IPS-20b (cell line): Measurements from ENCODE around the gene NEU3.

Experiments used
- H3K27ac ChIP-seq: one replicate; pipeline ENCODE4 v1.5.1; 2013; ENCODE audit warnings: low read length
- H3K27me3 ChIP-seq: 2 replicates; pipeline ENCODE4 v1.6.1; 2013; ENCODE audit warnings: mild to moderate bottlenecking, low read length, inconsistent platforms; ENCODE audit not compliant: insufficient read depth
- H3K36me3 ChIP-seq: 2 replicates; pipeline ENCODE4 v1.6.1; 2013; ENCODE audit warnings: low read depth, mild to moderate bottlenecking, inconsistent platforms, low read length, moderate library complexity; ENCODE audit not compliant: insufficient read depth
- H3K4me1 ChIP-seq: 2 replicates; pipeline ENCODE4 v1.6.1; 2013; ENCODE audit warnings: mild to moderate bottlenecking, control low read depth, inconsistent platforms, low read length, moderate library complexity; ENCODE audit not compliant: insufficient read depth
- H3K4me3 ChIP-seq: 2 replicates; pipeline ENCODE4 v1.5.1; 2013; ENCODE audit warnings: mild to moderate bottlenecking, low read length, inconsistent platforms
- H3K9ac ChIP-seq: 2 replicates; pipeline ENCODE4 v1.6.1; 2013; ENCODE audit warnings: low read depth, mild to moderate bottlenecking, inconsistent platforms, low read length, moderate library complexity
- H3K9me3 ChIP-seq: 2 replicates; pipeline ENCODE4 v1.6.1; 2013; ENCODE audit warnings: mild to moderate bottlenecking, low read depth, low read length, inconsistent platforms; ENCODE audit not compliant: insufficient read depth

NEU3 gene, protein sequence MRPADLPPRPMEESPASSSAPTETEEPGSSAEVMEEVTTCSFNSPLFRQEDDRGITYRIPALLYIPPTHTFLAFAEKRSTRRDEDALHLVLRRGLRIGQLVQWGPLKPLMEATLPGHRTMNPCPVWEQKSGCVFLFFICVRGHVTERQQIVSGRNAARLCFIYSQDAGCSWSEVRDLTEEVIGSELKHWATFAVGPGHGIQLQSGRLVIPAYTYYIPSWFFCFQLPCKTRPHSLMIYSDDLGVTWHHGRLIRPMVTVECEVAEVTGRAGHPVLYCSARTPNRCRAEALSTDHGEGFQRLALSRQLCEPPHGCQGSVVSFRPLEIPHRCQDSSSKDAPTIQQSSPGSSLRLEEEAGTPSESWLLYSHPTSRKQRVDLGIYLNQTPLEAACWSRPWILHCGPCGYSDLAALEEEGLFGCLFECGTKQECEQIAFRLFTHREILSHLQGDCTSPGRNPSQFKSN

DNA sequence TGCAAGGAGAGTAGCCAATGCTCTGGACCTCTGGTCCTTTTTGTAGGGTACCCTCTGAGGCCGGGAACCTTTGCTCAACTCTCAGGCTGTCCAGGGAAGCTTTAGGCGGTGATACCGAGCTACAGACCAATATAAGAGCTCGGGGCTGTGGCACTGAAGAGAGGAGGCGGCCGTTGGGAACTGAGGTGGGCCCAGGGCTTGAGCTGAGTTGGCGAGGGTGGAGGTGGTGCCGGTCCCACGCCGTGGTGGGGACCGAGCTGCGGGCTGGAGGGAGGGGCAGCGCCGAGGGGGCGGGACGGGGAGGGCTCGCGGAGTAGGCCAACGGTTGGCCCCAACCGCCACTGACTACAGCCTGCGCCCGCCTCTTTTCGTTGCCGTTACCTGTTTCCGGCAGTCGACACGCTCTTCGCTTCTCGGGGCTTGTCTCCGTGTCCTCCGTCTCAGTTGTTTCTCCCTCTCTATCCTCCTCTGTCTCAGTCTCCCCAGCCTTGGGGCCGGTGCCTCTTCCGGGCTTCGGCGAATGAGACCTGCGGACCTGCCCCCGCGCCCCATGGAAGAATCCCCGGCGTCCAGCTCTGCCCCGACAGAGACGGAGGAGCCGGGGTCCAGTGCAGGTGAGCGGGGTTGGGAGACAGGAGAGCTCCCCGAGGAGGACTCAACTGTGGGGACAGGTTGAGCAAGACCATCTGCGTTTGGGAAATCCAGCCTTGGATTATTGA is at the start of gene NEU3:
NEU3 (plus strand) TSS at position 393 of the 719 bp plus-strand sequence; CDS start at position 521, 128 bp downstream.
- Histone ChIP-seq H3K36me3 (no peaks in the 10 kb centered on the region), H3K4me3 (peak within 1 kb of the TSS; percentile 90), H3K4me1 (peaks cover 5% of the 10 kb centered on the region), H3K27me3 (no peaks in the 10 kb centered on the region), H3K9ac (peak within 1 kb of the TSS; percentile 88), H3K27ac (no peak within 1 kb of the TSS), H3K9me3 (no peaks in the 10 kb centered on the region)

GRCh38 chr11:74941492-74941891 is 47.2 kb upstream of the NEU3 start:
- Histone ChIP-seq H3K36me3 (peaks cover 29% of the 10 kb centered on the region), H3K27ac (no peak overlapping the region), H3K4me3 (no peak overlapping the region), H3K9ac (no peak overlapping the region), H3K27me3 (no peaks in the 10 kb centered on the region), H3K4me1 (no peaks in the 10 kb centered on the region), H3K9me3 (no peaks in the 10 kb centered on the region)

- H3K27ac ChIP-seq: no peak overlapping the region
- no peaks in the 10 kb centered on the region for H3K27me3 ChIP-seq
- H3K36me3 ChIP-seq: peaks cover 22% of the 10 kb centered on the region
- no peaks in the 10 kb centered on the region for H3K4me1 ChIP-seq
- H3K9me3 ChIP-seq: no peaks in the 10 kb centered on the region
- H3K9ac ChIP-seq: no peak overlapping the region
- no peak overlapping the region for H3K4me3 ChIP-seq
These were observed 46.5 kb upstream of the NEU3 start for GRCh38 chr11:74942073-74942759.

- peaks cover 3% of the 10 kb centered on the region; the same call in 1 of the 2 replicates for H3K4me1 ChIP-seq
- H3K9me3 ChIP-seq: no peaks in the 10 kb centered on the region
- no peaks in the 10 kb centered on the region for H3K27me3 ChIP-seq
- peak overlapping the region; percentile 98 for H3K4me3 ChIP-seq
- H3K9ac ChIP-seq: peak overlapping the region; percentile 97; the same call in 1 of the 2 replicates
- H3K27ac ChIP-seq: no peak overlapping the region
- H3K36me3 ChIP-seq: peaks cover 17% of the 10 kb centered on the region
These were observed 40.2 kb upstream of the NEU3 start for GRCh38 chr11:74948546-74948897.

DNA sequence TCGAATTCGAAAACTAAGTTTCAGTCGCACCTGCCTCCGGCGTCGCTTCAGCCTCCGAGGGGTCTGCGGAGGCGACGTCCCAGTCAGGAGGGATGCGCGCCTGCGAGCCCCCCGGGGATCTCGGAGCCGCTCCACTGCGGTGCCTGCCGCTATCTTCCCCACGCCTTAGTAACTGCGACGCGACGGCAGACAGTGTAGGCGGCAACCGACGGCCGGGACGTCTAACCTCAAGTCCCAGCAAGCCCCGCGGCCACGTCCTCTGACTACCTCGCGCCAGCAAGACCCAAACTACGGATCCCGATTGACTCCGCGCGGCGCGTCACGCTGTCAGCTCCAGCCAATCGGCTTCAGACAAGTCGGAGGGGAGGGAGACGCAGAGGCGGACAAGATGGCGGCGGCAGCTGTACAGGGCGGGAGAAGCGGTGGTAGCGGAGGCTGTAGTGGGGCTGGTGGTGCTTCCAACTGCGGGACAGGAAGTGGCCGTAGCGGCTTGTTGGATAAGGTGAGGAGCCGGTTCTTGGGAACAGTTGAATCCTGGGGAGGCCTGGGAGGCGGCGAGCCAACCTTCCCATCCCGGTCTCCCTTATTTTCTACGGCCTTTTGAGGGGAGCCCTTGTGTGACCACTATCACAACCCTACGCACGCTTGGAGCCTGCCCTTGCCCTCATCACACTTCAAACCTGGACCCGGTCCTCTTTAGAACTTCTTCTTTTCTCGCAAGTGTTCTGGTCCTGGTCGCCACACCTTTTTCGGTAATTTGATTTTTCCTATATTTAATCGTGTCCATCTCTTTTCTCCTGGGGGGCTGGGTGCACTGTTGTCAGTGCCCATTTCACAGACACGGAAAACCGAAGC is 39.6 kb upstream of the NEU3 start, which contains the start of the genes SPCS2 and XRRA1:
SPCS2 (plus strand) TSS at position 369 of the 855 bp plus-strand sequence; CDS start at position 389, 20 bp downstream.
XRRA1 (minus strand) TSS at position 194 of the 855 bp plus-strand sequence. CDS start 8,213 bp downstream, outside the sequence.
- H3K27ac ChIP-seq: peak within 1 kb of the TSS; percentile 41
- H3K4me1 ChIP-seq: peaks cover 3% of the 10 kb centered on the region; the same call in 1 of the 2 replicates
- peaks cover 17% of the 10 kb centered on the region for H3K36me3 ChIP-seq
- H3K27me3 ChIP-seq: no peaks in the 10 kb centered on the region
- H3K4me3 ChIP-seq: peak within 1 kb of the TSS; percentile 98
- peak within 1 kb of the TSS; percentile 97 for H3K9ac ChIP-seq
- no peaks in the 10 kb centered on the region for H3K9me3 ChIP-seq

- Histone ChIP-seq H3K4me1 (peaks cover 3% of the 10 kb centered on the region; the same call in 1 of the 2 replicates), H3K27me3 (no peaks in the 10 kb centered on the region), H3K9me3 (no peaks in the 10 kb centered on the region), H3K9ac (peak overlapping the region; percentile 97), H3K4me3 (peak overlapping the region; percentile 98), H3K36me3 (peaks cover 11% of the 10 kb centered on the region), H3K27ac (peak overlapping the region; percentile 41)
These were observed 39.0 kb upstream of the NEU3 start for GRCh38 chr11:74949753-74950137.

GRCh38 chr11:74950374-74950969 is 38.3 kb upstream of the NEU3 start:
- Histone ChIP-seq H3K27me3 (no peaks in the 10 kb centered on the region), H3K4me3 (peak overlapping the region; percentile 98), H3K27ac (no peak overlapping the region), H3K4me1 (peaks cover 3% of the 10 kb centered on the region; the same call in 1 of the 2 replicates), H3K9ac (peak overlapping the region; percentile 97; the same call in 1 of the 2 replicates), H3K9me3 (no peaks in the 10 kb centered on the region), H3K36me3 (peaks cover 11% of the 10 kb centered on the region)

DNA sequence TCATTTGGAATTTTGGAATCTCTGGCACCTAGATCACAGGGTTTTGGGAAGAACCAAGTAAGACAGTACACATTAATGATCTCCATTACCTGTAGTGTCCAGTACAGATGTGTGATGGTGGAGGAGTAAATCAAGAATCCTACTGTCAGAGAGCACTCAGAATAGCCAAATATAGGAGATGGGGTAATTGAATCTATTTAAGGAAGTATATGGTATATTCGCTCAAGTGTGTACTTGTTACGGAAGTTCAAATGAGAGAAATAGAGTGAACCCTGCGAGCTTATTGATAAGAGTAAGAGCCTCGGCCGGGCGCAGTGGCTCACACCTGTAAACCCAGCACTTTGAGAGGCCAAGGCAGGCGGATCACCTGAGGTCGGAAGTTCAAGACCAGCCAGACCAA is 37.5 kb upstream of the NEU3 start:
- Histone ChIP-seq H3K9me3 (no peaks in the 10 kb centered on the region), H3K4me1 (peaks cover 3% of the 10 kb centered on the region; the same call in 1 of the 2 replicates), H3K27me3 (no peaks in the 10 kb centered on the region), H3K9ac (no peak overlapping the region), H3K27ac (no peak overlapping the region), H3K36me3 (peaks cover 11% of the 10 kb centered on the region), H3K4me3 (no peak overlapping the region)

DNA sequence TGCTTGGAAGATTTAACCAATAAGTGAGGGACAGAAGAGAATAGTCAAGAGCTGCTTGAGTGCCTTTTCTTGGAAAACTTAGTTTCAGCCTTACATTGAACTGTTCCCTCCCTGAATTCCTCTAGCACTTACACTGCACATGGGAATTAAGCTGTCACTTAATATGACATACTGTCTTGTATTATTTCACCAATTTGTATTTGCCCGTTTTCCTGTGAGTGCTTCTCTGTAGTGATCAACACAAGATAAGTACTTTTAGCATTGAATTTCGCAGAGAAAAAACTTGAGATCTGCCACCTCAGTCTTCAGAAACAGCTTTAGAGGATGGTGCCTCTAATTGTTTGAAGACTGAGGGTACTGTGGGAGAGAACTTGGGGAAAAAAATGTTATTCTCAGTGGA is 36.0 kb upstream of the NEU3 start:
- no peaks in the 10 kb centered on the region for H3K27me3 ChIP-seq
- peaks cover 3% of the 10 kb centered on the region; the same call in 1 of the 2 replicates for H3K4me1 ChIP-seq
- H3K36me3 ChIP-seq: peaks cover 16% of the 10 kb centered on the region
- no peaks in the 10 kb centered on the region for H3K9me3 ChIP-seq
- no peak overlapping the region for H3K4me3 ChIP-seq
- no peak overlapping the region for H3K27ac ChIP-seq
- no peak overlapping the region for H3K9ac ChIP-seq

DNA sequence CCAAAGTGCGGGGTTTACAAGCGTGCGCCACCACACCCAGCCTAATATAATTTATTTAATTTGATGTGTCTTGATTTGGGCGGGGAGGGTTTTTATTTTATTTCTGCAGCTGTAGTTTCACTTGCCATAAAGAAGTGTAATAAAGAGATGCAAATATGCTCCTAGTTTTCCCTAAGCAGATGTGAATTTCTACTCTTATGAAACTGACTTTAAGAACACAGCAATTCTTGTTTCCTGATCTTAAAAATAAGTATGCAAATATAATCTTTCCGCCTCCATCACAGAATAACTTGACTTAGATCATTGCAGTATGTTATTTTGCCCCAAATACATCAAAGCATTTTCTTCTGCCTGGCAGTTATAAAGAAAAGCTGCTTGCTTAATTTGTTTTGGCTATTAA is 35.3 kb upstream of the NEU3 start:
- Histone ChIP-seq H3K27me3 (no peaks in the 10 kb centered on the region), H3K4me3 (no peak overlapping the region), H3K36me3 (peaks cover 17% of the 10 kb centered on the region), H3K9me3 (no peaks in the 10 kb centered on the region), H3K27ac (no peak overlapping the region), H3K4me1 (peaks cover 4% of the 10 kb centered on the region; the same call in 1 of the 2 replicates), H3K9ac (no peak overlapping the region)
